Brain microvascular endothelial cell (primary cell): ENCODE data around the gene SNX22.

Experiments
- DNase-seq: peaks from one replicate; pipeline ENCODE4 v3.0.0-alpha.2; 2020
- H3K27ac ChIP-seq: fragments of 250-450 bp; sonication (Bioruptor Pico); 2 replicates; pipeline ENCODE4 v1.5.1; 2020; ENCODE audit warnings: mild to moderate bottlenecking, moderate library complexity
- H3K27me3 ChIP-seq: fragments of 250-450 bp; sonication (Bioruptor Pico); replicated peaks from 2 replicates; pipeline ENCODE4 v1.5.1; 2020; ENCODE audit warnings: mild to moderate bottlenecking
- H3K36me3 ChIP-seq: fragments of 250-450 bp; sonication (Bioruptor Pico); replicated peaks from 2 replicates; pipeline ENCODE4 v1.5.1; 2020; ENCODE audit warnings: mild to moderate bottlenecking
- H3K4me3 ChIP-seq: 2 replicates; pipeline ENCODE4 v1.5.1; 2011; ENCODE audit warnings: low read depth, mild to moderate bottlenecking, control low read depth, low read length, moderate library complexity
- CTCF ChIP-seq: IDR thresholded peaks from 2 replicates; pipeline ENCODE4 v1.5.1; 2011; ENCODE audit warnings: low read depth, mild to moderate bottlenecking, moderate library complexity, low read length, control low read depth, inconsistent platforms; ENCODE audit errors: missing control alignments
- in situ Hi-C: cut with HindIII; loops from 2 replicates; pipeline ENCODE4 v1.10.0; 2017; ENCODE audit warnings: low sequenced_read_pairs, low pct_ligation_motif_present

SNX22 gene

GRCh38 chr15:64156652-64157331 lies 5.3 kb downstream of the SNX22 start:
- Histone ChIP-seq H3K27ac (no peak overlapping the region), H3K4me3 (no peak overlapping the region), H3K36me3 (peaks cover 71% of the 10 kb centered on the region), H3K27me3 (peaks cover 3% of the 10 kb centered on the region)
- no peak for TF ChIP-seq CTCF
- no peak for DNase-seq
- in situ Hi-C loops, result no loop called here

GRCh38 chr15:64157599-64158125 lies 6.1 kb downstream of the SNX22 start:
- in situ Hi-C loops, result no loop called here
- DNase-seq, result no peak
- Histone ChIP-seq H3K36me3 (peaks cover 72% of the 10 kb centered on the region), H3K4me3 (no peak overlapping the region), H3K27me3 (no peaks in the 10 kb centered on the region), H3K27ac (no peak overlapping the region)
- TF ChIP-seq CTCF, result no peak

- no peak overlapping the region for H3K4me3 ChIP-seq
- no peaks in the 10 kb centered on the region for H3K27me3 ChIP-seq
- no peak for TF ChIP-seq CTCF
- peaks cover 72% of the 10 kb centered on the region for H3K36me3 ChIP-seq
- DNase-seq, result no peak
- in situ Hi-C loops, result no loop called here
- H3K27ac ChIP-seq, result no peak overlapping the region
Observed at GRCh38 chr15:64158363-64159134, 7.0 kb downstream of the SNX22 start.

- TF ChIP-seq CTCF, result no peak
- Histone ChIP-seq H3K27ac (peak overlapping the region; percentile 79), H3K27me3 (no peaks in the 10 kb centered on the region), H3K4me3 (peak overlapping the region; percentile 99), H3K36me3 (peaks cover 48% of the 10 kb centered on the region)
- in situ Hi-C loops, result no loop called here
- no peak for DNase-seq
Observed at GRCh38 chr15:64161688-64162477, 10.4 kb downstream of the SNX22 start.

GRCh38 chr15:64162478-64162868 lies 10.9 kb downstream of the SNX22 start:
- peaks cover 42% of the 10 kb centered on the region for H3K36me3 ChIP-seq
- no peak for DNase-seq
- H3K27ac ChIP-seq, result peak overlapping the region; percentile 79
- peak overlapping the region; percentile 99 for H3K4me3 ChIP-seq
- in situ Hi-C loops, result no loop called here
- TF ChIP-seq CTCF, result no peak
- H3K27me3 ChIP-seq, result no peaks in the 10 kb centered on the region
